Peyer's patch (tissue), 4 donors: ENCODE measurements around the gene CISH. TPM values are rescaled to one million over a fixed set of nuclear protein-coding genes. Genes with fewer than 3 reads are reported as not detected.

ENCODE experiments used
- DNase-seq, 3 donors: peaks; one replicate each; pipeline ENCODE4 v3.0.0-alpha.2; 2017 to 2019
- H3K27ac ChIP-seq, 4 donors: fragments of 200-600 bp; sonication (generic); one replicate each; pipeline ENCODE4 v1.5.1; 2016 to 2019
- H3K27me3 ChIP-seq, 2 donors: fragments of 200-600 bp; sonication (generic); one replicate each; pipeline ENCODE4 v1.5.1; 2019
- H3K36me3 ChIP-seq, 3 donors: fragments of 200-600 bp; sonication (generic); one replicate each; pipeline ENCODE4 v1.5.1; 2016 to 2019
- H3K4me1 ChIP-seq, 4 donors: fragments of 200-600 bp; sonication (generic); one replicate each; pipeline ENCODE4 v1.5.1; 2016 to 2019
- H3K4me3 ChIP-seq, 4 donors: fragments of 200-600 bp; sonication (generic); 1 replicate in 3 of 4; 2 replicates in 1 of 4; pipeline ENCODE4 v1.5.1; 2016 to 2019; ENCODE audit warnings: mild to moderate bottlenecking in 1 of 4
- H3K9me3 ChIP-seq, 4 donors: fragments of 200-600 bp; sonication (generic); one replicate each; pipeline ENCODE4 v1.5.1; 2016 to 2019; ENCODE audit warnings: mild to moderate bottlenecking in 1 of 4
- CTCF ChIP-seq, 6 experiments: fragments of 450-650 bp in 4 of 6; fragments of 200-600 bp in 2 of 6; sonication (generic) in 1 of 6; IDR thresholded peaks; one replicate each; pipeline ENCODE4 v1.5.1; 2017 to 2019; ENCODE audit warnings: antibody characterized with exemption in 6 of 6, mild to moderate bottlenecking in 3 of 6, moderate library complexity in 1 of 6
- POLR2A ChIP-seq, 2 donors: fragments of 450-650 bp; IDR thresholded peaks; one replicate each; pipeline ENCODE4 v1.5.1; 2017; ENCODE audit warnings: antibody characterized with exemption in 2 of 2, mild to moderate bottlenecking in 2 of 2, moderate library complexity in 2 of 2
- total RNA-seq, 4 donors: library from RNA; depleted of rRNA; stranded (reverse); fragments of >200 nt; gene quantifications; one replicate each; pipeline ENCODE4 v1.1.0, GENCODE V29; 2016

The CISH gene
- total RNA-seq, 4 donors from 2014 or later: 9.7 to 13.5 (median 10.9) TPM

- Histone ChIP-seq H3K27me3 (no peaks in the 10 kb centered on the region), H3K27ac (peak overlapping the region; percentile 81 to 92 (median 88)), H3K36me3 (peaks cover 0 to 12% (median 0%) of the 10 kb centered on the region in 3 donors), H3K9me3 (no peaks in the 10 kb centered on the region), H3K4me1 (peaks cover 0 to 54% (median 11%) of the 10 kb centered on the region in 4 donors), H3K4me3 (peak overlapping the region; percentile 55 to 87 (median 68))
- no peak for DNase-seq
- TF ChIP-seq POLR2A (IDR thresholded peaks at IDR 0.05): no peak
- TF ChIP-seq CTCF (IDR thresholded peaks at IDR 0.05): no peak
Measured at GRCh38 chr3:50612234-50612882, 784 bp upstream of the CISH start.

- TF ChIP-seq POLR2A (IDR thresholded peaks at IDR 0.05) (no peak), CTCF (IDR thresholded peaks at IDR 0.05) (no peak)
- H3K4me3 ChIP-seq: peak overlapping the region; percentile 55 to 87 (median 68)
- H3K9me3 ChIP-seq: no peaks in the 10 kb centered on the region
- peak overlapping the region; percentile 81 to 92 (median 88) for H3K27ac ChIP-seq
- peaks cover 0 to 25% (median 0%) of the 10 kb centered on the region in 3 donors for H3K36me3 ChIP-seq
- no peak for DNase-seq
- peaks cover 0 to 66% (median 14%) of the 10 kb centered on the region in 4 donors for H3K4me1 ChIP-seq
- no peaks in the 10 kb centered on the region for H3K27me3 ChIP-seq
Measured at GRCh38 chr3:50610992-50611463, 546 bp downstream of the CISH start.

GRCh38 chr3:50610181-50610971 lies 1.2 kb downstream of the CISH start:
- no peaks in the 10 kb centered on the region for H3K9me3 ChIP-seq
- no peak for TF ChIP-seq POLR2A (IDR thresholded peaks at IDR 0.05)
- no peak for TF ChIP-seq CTCF (IDR thresholded peaks at IDR 0.05)
- peaks cover 0 to 70% (median 13%) of the 10 kb centered on the region in 4 donors for H3K4me1 ChIP-seq
- DNase-seq: peak in 2 of 3 donors; percentile 85 to 87
- H3K27ac ChIP-seq: peak overlapping the region; percentile 81 to 92 (median 88)
- H3K27me3 ChIP-seq: no peaks in the 10 kb centered on the region
- peak overlapping the region; percentile 55 to 87 (median 68) for H3K4me3 ChIP-seq
- peaks cover 0 to 25% (median 0%) of the 10 kb centered on the region in 3 donors for H3K36me3 ChIP-seq

GRCh38 chr3:50609763-50610085 lies 1.9 kb downstream of the CISH start:
- TF ChIP-seq POLR2A (IDR thresholded peaks at IDR 0.05) (no peak), CTCF (IDR thresholded peaks at IDR 0.05) (no peak)
- no peaks in the 10 kb centered on the region for H3K9me3 ChIP-seq
- H3K27ac ChIP-seq: peak overlapping the region; percentile 81 to 92 (median 88)
- H3K4me3 ChIP-seq: peak overlapping the region in 3 of 4 donors; percentile 63 to 87 (median 74)
- peaks cover 0 to 70% (median 15%) of the 10 kb centered on the region in 4 donors for H3K4me1 ChIP-seq
- peaks cover 0 to 29% (median 0%) of the 10 kb centered on the region in 3 donors for H3K36me3 ChIP-seq
- no peaks in the 10 kb centered on the region for H3K27me3 ChIP-seq
- DNase-seq: no peak

GRCh38 chr3:50609071-50609762 lies 2.4 kb downstream of the CISH start:
- H3K4me3 ChIP-seq: peak overlapping the region in 3 of 4 donors; percentile 63 to 87 (median 74)
- no peaks in the 10 kb centered on the region for H3K9me3 ChIP-seq
- no peak for DNase-seq
- peak overlapping the region; percentile 19 to 92 (median 84) for H3K27ac ChIP-seq
- peaks cover 0 to 34% (median 0%) of the 10 kb centered on the region in 3 donors for H3K36me3 ChIP-seq
- H3K4me1 ChIP-seq: peaks cover 0 to 70% (median 15%) of the 10 kb centered on the region in 4 donors
- TF ChIP-seq CTCF (IDR thresholded peaks at IDR 0.05): no peak
- TF ChIP-seq POLR2A (IDR thresholded peaks at IDR 0.05): no peak
- no peaks in the 10 kb centered on the region for H3K27me3 ChIP-seq
